HL-60/S4 treated with phorbol 12-myristate 13-acetate at 8.2 ng/mL for 4 days and 3 days (cell line): ENCODE results near the gene PLAC8L1.

Experiments
- in situ Hi-C: fragments of 300-500 bp; cut with MboI; formaldehyde crosslinking; loops from 2 replicates; pipeline ENCODE4 v1.15.0; 2022; ENCODE audit warnings: low sequenced_read_pairs

Gene PLAC8L1

GRCh38 chr5:146048994-146049703, 56.2 kb downstream of the PLAC8L1 start:
- in situ Hi-C loops = loop anchor here (10.0 kb wide), 1 partner anchor 364 kb away; no protein-coding TSS in a partner anchor

- in situ Hi-C loops = loop anchor here (10.0 kb wide), 1 partner anchor 363 kb away; no protein-coding TSS in a partner anchor
Observed at GRCh38 chr5:146047396-146047795, 58.0 kb downstream of the PLAC8L1 start.

GRCh38 chr5:146043722-146044121, 61.7 kb downstream of the PLAC8L1 start:
- in situ Hi-C loops = loop anchor here (10.0 kb wide), 1 partner anchor 359 kb away; no protein-coding TSS in a partner anchor

- in situ Hi-C loops = loop anchor here (10.0 kb wide), 1 partner anchor 358 kb away; no protein-coding TSS in a partner anchor
Observed at GRCh38 chr5:146042628-146043279, 62.6 kb downstream of the PLAC8L1 start.

GRCh38 chr5:146041180-146041789, 64.1 kb downstream of the PLAC8L1 start:
- in situ Hi-C loops = loop anchor here (10.0 kb wide), 1 partner anchor 356 kb away; no protein-coding TSS in a partner anchor

GRCh38 chr5:146040527-146040926, 64.8 kb downstream of the PLAC8L1 start:
- in situ Hi-C loops = loop anchor here (10.0 kb wide), 1 partner anchor 356 kb away; no protein-coding TSS in a partner anchor

- in situ Hi-C loops = no loop called here
Observed at GRCh38 chr5:146039420-146039819, 66.0 kb downstream of the PLAC8L1 start.

GRCh38 chr5:146034605-146035004, 70.8 kb downstream of the PLAC8L1 start:
- in situ Hi-C loops = no loop called here
